ENCODE results near the gene APOBEC4. TPM values are rescaled to one million over a fixed set of nuclear protein-coding genes. Genes with fewer than 3 reads are reported as not detected.

The APOBEC4 gene
- total RNA-seq, 6 donors from 2014 or later: 0.20 to 5.6 (median 1.9) TPM

Other genes with a start within 250 kb of the APOBEC4 start
- under 1 TPM in 4 of 6 donors, not detected in 2; 0.13 to 0.72 (median 0.17) TPM for gene NMNAT2, start 234.9 kb downstream of the APOBEC4 start, total RNA-seq
- 10 to 100 TPM; 35.6 to 62.4 (median 50.5) TPM for gene SMG7, start 180.8 kb downstream of the APOBEC4 start, total RNA-seq
- gene NCF2, start 62.9 kb downstream of the APOBEC4 start, total RNA-seq: 100 to 1,000 TPM in 4 of 6 donors, 10 to 100 TPM in 2; 68.5 to 202 (median 143) TPM
- 100 to 1,000 TPM in 4 of 6 donors, 10 to 100 TPM in 2; 28.3 to 193 (median 109) TPM for gene ARPC5, start 17.5 kb downstream of the APOBEC4 start, total RNA-seq
- 10 to 100 TPM; 24.1 to 38.9 (median 26.7) TPM for gene RGL1, start 151.8 kb upstream of the APOBEC4 start, total RNA-seq